Measurements from ENCODE around the gene RFX7. TPM values are rescaled to one million over a fixed set of nuclear protein-coding genes. Genes with fewer than 3 reads are reported as not detected.
A peak's percentile ranks its signal among the peaks of the same experiment; 100 is the strongest.

The RFX7 gene
- total RNA-seq, 1 experiment from 2014 or later = 43.4 TPM

- Histone ChIP-seq H2AFZ (ENCODE audit: low read length) (no peak overlapping the region), H3K4me1 (ENCODE audit: insufficient read depth, low read length) (peaks cover 3% of the 10 kb centered on the region; the same call in 1 of the 2 replicates), H2BK12ac (ENCODE audit: insufficient read length, low read depth, low read length) (no peak overlapping the region), H2BK15ac (ENCODE audit: low read depth, low read length) (no peak overlapping the region), H3K27me3 (ENCODE audit: insufficient read depth, low read length) (no peaks in the 10 kb centered on the region), H2BK120ac (ENCODE audit: low read depth, low read length, poor library complexity, severe bottlenecking) (no peak overlapping the region), H3K79me2 (ENCODE audit: insufficient read depth, low read length) (peaks cover 15% of the 10 kb centered on the region; the same call in 1 of the 2 replicates), H3T11ph (ENCODE audit: low read length) (no peak overlapping the region), H4K8ac (replicated peaks; ENCODE audit: insufficient read length, low read depth, low read length) (no peak overlapping the region), H3K56ac (ENCODE audit: insufficient read length, low read depth, low read length) (no peak overlapping the region), H3K79me1 (ENCODE audit: insufficient read depth, low read depth, low read length, poor library complexity, severe bottlenecking) (no peaks in the 10 kb centered on the region), H3K23ac (ENCODE audit: insufficient read length, low read depth, low read length) (no peak overlapping the region), H4K5ac (ENCODE audit: insufficient read length, low read depth, low read length) (no peak overlapping the region), H4K91ac (ENCODE audit: insufficient read length, low read depth, low read length) (no peak overlapping the region), H3K18ac (ENCODE audit: insufficient read length, low read depth, low read length) (peak overlapping the region; percentile 37), H2BK20ac (ENCODE audit: low read depth, low read length, poor library complexity, severe bottlenecking) (no peak overlapping the region), H3K23me2 (ENCODE audit: insufficient read length, low read depth, low read length, poor library complexity, severe bottlenecking) (peaks cover 3% of the 10 kb centered on the region), H4K20me1 (ENCODE audit: control insufficient read depth, insufficient read depth, insufficient read length) (no peaks in the 10 kb centered on the region), H3K27ac (ENCODE audit: insufficient read length, low read depth, low read length) (peak overlapping the region; percentile 94), H2BK5ac (ENCODE audit: insufficient read length, low read length) (no peak overlapping the region), H3K14ac (ENCODE audit: insufficient read depth, low read length) (peak overlapping the region; percentile 86; the same call in 1 of the 2 replicates), H3K4ac (ENCODE audit: low read depth, low read length) (no peak overlapping the region), H3K4me2 (ENCODE audit: insufficient read depth, insufficient read length, low read length) (peak overlapping the region; percentile 74), H3K9ac (ENCODE audit: extremely low read depth, insufficient read length, low read length) (peak overlapping the region; percentile 53), H3K9me3 (ENCODE audit: control insufficient read depth, low read depth, low read length) (no peaks in the 10 kb centered on the region), H2AK5ac (ENCODE audit: insufficient read length, low read length) (no peak overlapping the region)
- no peak for TF ChIP-seq CTCF (conservative IDR thresholded peaks at IDR 0.05)
- peaks cover 37 to 42% of the 10 kb centered on the region in 2 experiments for H3K4me1 Mint-ChIP-seq
- H3K27me3 Mint-ChIP-seq (ENCODE audit: low read depth) = no peaks in the 10 kb centered on the region; the same call in 1 of the 2 replicates
- H3K4me3 Mint-ChIP-seq = peak overlapping the region; percentile 86 to 91
- DNase-seq = peak; percentile 93
- peaks cover 7 to 11% (median 8%) of the 10 kb centered on the region in 3 experiments for H3K36me3 Mint-ChIP-seq (ENCODE audit: insufficient read depth in 1 of 3, low read depth in 3 of 3)
- WGBS (ENCODE audit: extremely low coverage, insufficient read length, low lambda C conversion rate) = no CpG with 5 or more reads among the region's 29 CpGs
- peak overlapping the region; percentile 97 to 100 (median 99) for H3K27ac Mint-ChIP-seq
- H3K9me3 Mint-ChIP-seq = no peaks in the 10 kb centered on the region
Measured at GRCh38 chr15:56244038-56244810, 545 bp upstream of the RFX7 start.

All from H9 (cell line).